Kidney epithelial cell (primary cell): ENCODE data around the gene VAMP2. TPM values are rescaled to one million over a fixed set of nuclear protein-coding genes. Genes with fewer than 3 reads are reported as not detected.

Experiments used
- DNase-seq: peaks from one replicate; pipeline ENCODE4 v3.0.0-alpha.2; 2010; ENCODE audit warnings: low read depth
- H3K27me3 ChIP-seq: 2 replicates; pipeline ENCODE4 v1.6.0; 2011; ENCODE audit warnings: low read length; ENCODE audit not compliant: control insufficient read depth, insufficient read depth
- H3K36me3 ChIP-seq: 2 replicates; pipeline ENCODE4 v1.5.1; 2011; ENCODE audit warnings: low read length; ENCODE audit not compliant: control insufficient read depth, insufficient read depth
- H3K4me3 ChIP-seq: 2 replicates; pipeline ENCODE4 v1.5.1; 2011; ENCODE audit warnings: low read depth, mild to moderate bottlenecking, control low read depth, low read length
- CTCF ChIP-seq: IDR thresholded peaks from 2 replicates; pipeline ENCODE4 v1.5.1; 2011; ENCODE audit warnings: mild to moderate bottlenecking, moderate library complexity, low read length, control low read depth, inconsistent platforms; ENCODE audit not compliant: insufficient read depth, poor library complexity, severe bottlenecking
- total RNA-seq: library from RNA; depleted of rRNA; stranded (reverse); fragments of >200 nt; gene quantifications from 2 replicates; pipeline ENCODE4 v1.2.3, GENCODE V29; 2015

VAMP2 gene
- total RNA-seq, 1 donor from 2014 or later: 7.0 TPM

- no peaks in the 10 kb centered on the region for H3K27me3 ChIP-seq
- no peak for TF ChIP-seq CTCF
- H3K36me3 ChIP-seq: peaks cover 11% of the 10 kb centered on the region
- H3K4me3 ChIP-seq: no peak overlapping the region
- no peak for DNase-seq
Observed at GRCh38 chr17:8146381-8147140, 16.2 kb downstream of the VAMP2 start.

GRCh38 chr17:8145811-8146210, 16.9 kb downstream of the VAMP2 start:
- no peak overlapping the region for H3K4me3 ChIP-seq
- TF ChIP-seq CTCF: no peak
- DNase-seq: no peak
- H3K27me3 ChIP-seq: no peaks in the 10 kb centered on the region
- peaks cover 15% of the 10 kb centered on the region for H3K36me3 ChIP-seq

- TF ChIP-seq CTCF: no peak
- no peak for DNase-seq
- Histone ChIP-seq H3K36me3 (peaks cover 16% of the 10 kb centered on the region), H3K4me3 (no peak overlapping the region), H3K27me3 (no peaks in the 10 kb centered on the region)
Observed at GRCh38 chr17:8144401-8145231, 18.1 kb downstream of the VAMP2 start.

- TF ChIP-seq CTCF: no peak
- DNase-seq: no peak
- Histone ChIP-seq H3K36me3 (peaks cover 16% of the 10 kb centered on the region), H3K27me3 (no peaks in the 10 kb centered on the region), H3K4me3 (no peak overlapping the region)
Observed at GRCh38 chr17:8143581-8144400, 19.0 kb downstream of the VAMP2 start.

- TF ChIP-seq CTCF: no peak
- H3K36me3 ChIP-seq: peaks cover 16% of the 10 kb centered on the region
Observed at GRCh38 chr17:8142887-8143580, 19.7 kb downstream of the VAMP2 start.

More at GRCh38 chr17:8142887-8143580, 19.7 kb downstream of the VAMP2 start:
- H3K4me3 ChIP-seq: no peak overlapping the region
- DNase-seq: no peak
- no peaks in the 10 kb centered on the region for H3K27me3 ChIP-seq
